H1 (cell line): ENCODE measurements around the gene AGBL4. TPM values are rescaled to one million over a fixed set of nuclear protein-coding genes. Genes with fewer than 3 reads are reported as not detected.

Experiments
- CTCF ChIA-PET: fragments of 300-600 bp; sonication (Branson Sonifier 250); formaldehyde crosslinking; loops from one replicate; lab custom pipeline; 2021; ENCODE audit not compliant: partially characterized antibody; lab: Charles Lee
- POLR2A ChIA-PET: fragments of 300-600 bp; sonication (Branson Sonifier 250); formaldehyde crosslinking; loops from one replicate; lab custom pipeline; 2021; ENCODE audit warnings: inconsistent platforms; ENCODE audit not compliant: partially characterized antibody; lab: Charles Lee
- DNase-seq, 2 experiments: peaks; one replicate each; pipeline versions ENCODE4 v3.0.0 to v3.0.0-alpha.2; 2010 to 2022; ENCODE audit warnings: low spot score in 2 of 2, low read depth in 1 of 2, mixed read lengths in 1 of 2
- FAIRE-seq: peaks from 2 replicates; lab custom pipeline; 2011; peaks lifted over from hg19 to GRCh38; lab: Jason Lieb, UNC
- H2AFZ ChIP-seq: 2 replicates; pipeline ENCODE4 v1.8.1; 2012; ENCODE audit warnings: low read length, inconsistent platforms
- H2AK5ac ChIP-seq: 2 replicates; pipeline ENCODE4 v1.6.1; 2013; ENCODE audit warnings: low read depth, low read length
- H2BK120ac ChIP-seq: replicated peaks from 2 replicates; pipeline ENCODE3; 2013; ENCODE audit warnings: low read depth, low read length, inconsistent platforms
- H2BK12ac ChIP-seq: 2 replicates; pipeline ENCODE4 v1.6.1; 2013; ENCODE audit warnings: low read depth, low read length
- H2BK15ac ChIP-seq: 2 replicates; pipeline ENCODE4 v1.6.1; 2013; ENCODE audit warnings: low read length
- H2BK20ac ChIP-seq: 2 replicates; pipeline ENCODE4 v1.6.1; 2013; ENCODE audit warnings: low read length
- H2BK5ac ChIP-seq: 2 replicates; pipeline ENCODE4 v1.6.1; 2013; ENCODE audit warnings: low read depth, low read length
- H3K14ac ChIP-seq: 2 replicates; pipeline ENCODE4 v1.6.1; 2013; ENCODE audit warnings: inconsistent platforms; ENCODE audit not compliant: insufficient read length
- H3K18ac ChIP-seq: 2 replicates; pipeline ENCODE4 v1.6.1; 2013; ENCODE audit warnings: low read length; ENCODE audit errors: extremely low read depth
- H3K23ac ChIP-seq: 2 replicates; pipeline ENCODE4 v1.6.1; 2013; ENCODE audit warnings: inconsistent platforms; ENCODE audit not compliant: insufficient read length
- H3K23me2 ChIP-seq: 2 replicates; pipeline ENCODE4 v1.6.1; 2013; ENCODE audit warnings: low read depth, low read length
- H3K27ac ChIP-seq: 2 replicates; pipeline ENCODE4 v1.6.1; 2011; ENCODE audit warnings: low read depth, low read length, inconsistent platforms
- H3K27me3 ChIP-seq, 4 experiments: replicated peaks in 1 of 4; 1 replicate in 1 of 4; 2 replicates in 3 of 4; pipeline versions ENCODE4 v1.6.1 to v1.8.1; 2011 to 2013; ENCODE audit warnings: low read length in 3 of 4, mild to moderate bottlenecking in 3 of 4, inconsistent platforms in 2 of 4, mixed read lengths in 2 of 4, moderate library complexity in 1 of 4; ENCODE audit not compliant: control insufficient read depth in 3 of 4, insufficient read depth in 3 of 4; ENCODE audit errors: extremely low read depth in 1 of 4
- H3K36me3 ChIP-seq, 4 experiments: 2 replicates each; pipeline versions ENCODE4 v1.6.1 to v1.8.1; 2011 to 2013; ENCODE audit warnings: mild to moderate bottlenecking in 4 of 4, low read length in 3 of 4, moderate library complexity in 2 of 4, control low read depth in 1 of 4, inconsistent platforms in 1 of 4; ENCODE audit not compliant: insufficient read depth in 4 of 4, control insufficient read depth in 2 of 4
- H3K4ac ChIP-seq: replicated peaks from 2 replicates; pipeline ENCODE3; 2013; ENCODE audit warnings: low read length, low read depth, mixed read lengths, inconsistent platforms; ENCODE audit not compliant: insufficient read length
- H3K4me1 ChIP-seq, 4 experiments: replicated peaks in 1 of 4; 1 replicate in 1 of 4; 2 replicates in 3 of 4; pipeline versions ENCODE4 v1.6.1 to v1.8.1; 2011 to 2013; ENCODE audit warnings: low read length in 3 of 4, inconsistent platforms in 2 of 4, mixed read lengths in 1 of 4; ENCODE audit not compliant: insufficient read depth in 4 of 4, control insufficient read depth in 3 of 4
- H3K4me2 ChIP-seq, 2 experiments: 2 replicates each; pipeline versions ENCODE4 v1.6.1 to v1.8.1; 2011 to 2013; ENCODE audit warnings: low read depth in 2 of 2, low read length in 2 of 2, control low read depth in 1 of 2, inconsistent platforms in 1 of 2, mild to moderate bottlenecking in 1 of 2; ENCODE audit not compliant: insufficient read depth in 1 of 2
- H3K4me3 ChIP-seq, 4 experiments: fragments of 200-600, 300-600 bp in 1 of 4; sonication (generic), shearing (Covaris generic), sonication (Bioruptor Twin) in 1 of 4; 2 replicates each; pipeline versions ENCODE4 v1.5.1 to v1.8.1; 2011 to 2016; ENCODE audit warnings: low read length in 4 of 4, low read depth in 3 of 4, control low read depth in 2 of 4, inconsistent platforms in 2 of 4, mild to moderate bottlenecking in 2 of 4, mixed read lengths in 1 of 4, moderate library complexity in 1 of 4; ENCODE audit not compliant: insufficient read depth in 2 of 4; ENCODE audit errors: extremely low read depth in 1 of 4
- H3K56ac ChIP-seq: replicated peaks from 2 replicates; pipeline ENCODE3; 2013; ENCODE audit warnings: low read depth, mild to moderate bottlenecking, mixed read lengths, low read length, inconsistent platforms; ENCODE audit not compliant: insufficient read length
- H3K79me1 ChIP-seq: 2 replicates; pipeline ENCODE4 v1.6.1; 2013; ENCODE audit warnings: low read depth, low read length, control low read depth
- H3K79me2 ChIP-seq, 2 experiments: 2 replicates each; pipeline versions ENCODE4 v1.6.1 to v1.8.1; 2012 to 2013; ENCODE audit warnings: low read length in 2 of 2, mild to moderate bottlenecking in 2 of 2, inconsistent platforms in 1 of 2; ENCODE audit not compliant: insufficient read depth in 2 of 2, control insufficient read depth in 1 of 2
- H3K9ac ChIP-seq, 4 experiments: replicated peaks in 1 of 4; 1 replicate in 1 of 4; 2 replicates in 3 of 4; pipeline versions ENCODE4 v1.6.1 to v1.8.1; 2011 to 2013; ENCODE audit warnings: low read depth in 3 of 4, low read length in 3 of 4, control low read depth in 2 of 4, mild to moderate bottlenecking in 2 of 4, moderate library complexity in 2 of 4, inconsistent platforms in 1 of 4; ENCODE audit errors: extremely low read depth in 1 of 4
- H3K9me3 ChIP-seq, 2 experiments: 2 replicates each; pipeline versions ENCODE4 v1.6.1 to v1.8.1; 2012 to 2013; ENCODE audit warnings: mild to moderate bottlenecking in 2 of 2, moderate library complexity in 2 of 2, control low read depth in 1 of 2, inconsistent platforms in 1 of 2, low read depth in 1 of 2, low read length in 1 of 2, mixed read lengths in 1 of 2; ENCODE audit not compliant: insufficient read depth in 2 of 2
- H4K20me1 ChIP-seq, 2 experiments: replicated peaks in 1 of 2; 2 replicates each; pipeline versions ENCODE3 to v1.8.1; 2011 to 2013; ENCODE audit warnings: inconsistent platforms in 2 of 2, low read length in 2 of 2, mild to moderate bottlenecking in 1 of 2; ENCODE audit not compliant: insufficient read depth in 2 of 2, control insufficient read depth in 1 of 2
- H4K5ac ChIP-seq: 2 replicates; pipeline ENCODE4 v1.6.1; 2013; ENCODE audit warnings: low read length, low read depth, mixed read lengths, inconsistent platforms; ENCODE audit not compliant: insufficient read length
- H4K8ac ChIP-seq: 2 replicates; pipeline ENCODE4 v1.8.0; 2013; ENCODE audit warnings: mild to moderate bottlenecking, moderate library complexity, low read length, inconsistent platforms; ENCODE audit not compliant: insufficient read depth; ENCODE audit errors: extremely low read depth
- H4K91ac ChIP-seq: replicated peaks from 2 replicates; pipeline ENCODE3; 2013; ENCODE audit warnings: low read length, mixed read lengths, inconsistent platforms; ENCODE audit not compliant: insufficient read length
- CHD1 ChIP-seq: IDR thresholded peaks from 2 replicates; pipeline ENCODE4 v1.6.1; 2012; ENCODE audit warnings: low read depth, low read length, improper control_type of control experiment
- CTCF ChIP-seq, 3 experiments: IDR thresholded peaks; 1 replicate in 2 of 3; 2 replicates in 1 of 3; pipeline versions ENCODE4 v1.5.1 to v1.6.1; 2011; ENCODE audit warnings: low read length in 3 of 3, mild to moderate bottlenecking in 3 of 3, inconsistent platforms in 2 of 3, low read depth in 1 of 3, moderate library complexity in 1 of 3; ENCODE audit not compliant: insufficient read depth in 1 of 3; ENCODE audit errors: control extremely low read depth in 1 of 3
- MAFK ChIP-seq: IDR thresholded peaks from 2 replicates; pipeline ENCODE4 v1.6.1; 2012; ENCODE audit warnings: low read depth, mild to moderate bottlenecking, improper control_type of control experiment, low read length
- SIN3A ChIP-seq, 2 experiments: IDR thresholded peaks in 1 of 2; conservative IDR thresholded peaks in 1 of 2; 2 replicates each; pipeline ENCODE4 v1.6.1; 2011 to 2012; ENCODE audit warnings: low read length in 2 of 2, improper control_type of control experiment in 1 of 2, low read depth in 1 of 2, mild to moderate bottlenecking in 1 of 2
- WGBS, 2 experiments: shearing (Covaris generic) in 1 of 2; methylation state at CpG; one replicate each; pipeline versions ENCODE4 v1.1.6 to v1.1.7; 2013 to 2015; ENCODE audit warnings: low lambda C conversion rate in 2 of 2, mixed read lengths in 2 of 2, inconsistent platforms in 1 of 2, low coverage in 1 of 2, missing lambda C conversion rate in 1 of 2; ENCODE audit not compliant: insufficient replicate concordance in 2 of 2, insufficient coverage in 1 of 2, insufficient read length in 1 of 2; ENCODE audit errors: extremely low coverage in 1 of 2, missing lambda C conversion rate in 1 of 2; 5-methylcytosine and 5-hydroxymethylcytosine counted together
- polyA plus RNA-seq, 7 experiments: library from polyadenylated mRNA; depleted of rRNA in 3 of 7; stranded (reverse) in 5 of 7; unstranded in 2 of 7; fragments of >200 nt in 5 of 7; fragments of 200-250 nt in 2 of 7; gene quantifications; 1 replicate in 5 of 7; 2 replicates in 1 of 7; 4 replicates in 1 of 7; pipeline versions ENCODE4 v1.2.1 to v1.2.3, GENCODE V29; 2011 to 2013; ENCODE audit warnings: missing spikeins in 2 of 7, mixed read lengths in 2 of 7
- total RNA-seq: library from RNA; stranded (reverse); fragmentation: NEBNext Ultra II Directional; extraction: Animal tissue kit (Norgen Biotek cat#: 25700); gene quantifications from 2 replicates; pipeline ENCODE4 v1.2.1, GENCODE V29; 2021

AGBL4 gene
- total and polyA plus RNA-seq, 2 of the 8 experiments (the other 6 are each of a cell fraction or from before 2014, with no cell fraction given): 0.41 to 0.45 TPM

GRCh38 chr1:49318218-49318617, 705.5 kb downstream of the AGBL4 start:
- 93% methylated on average over 2 of the region's 2 CpGs; no CpG with 5 or more reads in 1 of the 2 experiments for WGBS, 2 experiments

More at GRCh38 chr1:49318218-49318617, 705.5 kb downstream of the AGBL4 start:
- no peak overlapping the region for H4K91ac ChIP-seq
- no peak overlapping the region for H3K4me2 ChIP-seq
- no peak overlapping the region for H3K9ac ChIP-seq
- no peak overlapping the region for H2AFZ ChIP-seq
- H3K27ac ChIP-seq: no peak overlapping the region
- H2AK5ac ChIP-seq: no peak overlapping the region
- TF ChIP-seq SIN3A (conservative IDR thresholded peaks at IDR 0.05 in 1 of 2, IDR thresholded peaks at IDR 0.05 in 1 of 2; ENCODE audit: low read depth in 1 of 2, low read length in 2 of 2) (no peak), CHD1 (no peak), CTCF (IDR thresholded peaks at IDR 0.05; ENCODE audit: control extremely low read depth in 1 of 3, insufficient read depth in 1 of 3, low read depth in 1 of 3, low read length in 3 of 3) (no peak), MAFK (no peak)
- TF ChIP-seq, all 59 proteins: peak for 0
- Histone ChIP-seq H2BK120ac (no peak overlapping the region), H3K36me3 (no peaks in the 10 kb centered on the region), H2BK12ac (no peak overlapping the region), H4K20me1 (no peaks in the 10 kb centered on the region), H3K18ac (no peak overlapping the region), H3K27me3 (no peaks in the 10 kb centered on the region), H3K4me1 (no peaks in the 10 kb centered on the region), H3K4me3 (0 out of 8 replicates have a peak overlapping the region, but pooled peaks of 1 of the 4 experiments have one; percentile 12), H4K8ac (no peak overlapping the region), H2BK15ac (no peak overlapping the region), H3K4ac (no peak overlapping the region), H3K23ac (no peak overlapping the region), H2BK5ac (no peak overlapping the region), H3K14ac (no peak overlapping the region), H2BK20ac (no peak overlapping the region), H3K79me1 (no peaks in the 10 kb centered on the region), H3K9me3 (peaks cover 44 to 50% of the 10 kb centered on the region in 2 experiments), H3K79me2 (no peaks in the 10 kb centered on the region), H3K23me2 (no peaks in the 10 kb centered on the region), H3K56ac (no peak overlapping the region), H4K5ac (no peak overlapping the region)
- ChIA-PET POLR2A (no interaction called here), CTCF (no interaction called here)
- no peak for DNase-seq
- FAIRE-seq: no peak
